Dorsolateral prefrontal cortex (tissue), 118 donors: ENCODE results near the gene ORM2. TPM values are rescaled to one million over a fixed set of nuclear protein-coding genes. Genes with fewer than 3 reads are reported as not detected.

Source experiments
- total RNA-seq, 120 experiments: library from RNA; stranded (reverse); gene quantifications; one replicate each; pipeline versions ENCODE4 v1.2.3 to v1.2.4, GENCODE V29; 2022

Gene ORM2
- total RNA-seq, 120 experiments from 2014 or later: 0.72 TPM; not detected in 119

Other genes with a start within 250 kb of the ORM2 start
- 1 to 10 TPM in 114 of 120 experiments, under 1 TPM in 6; 0.78 to 8.9 (median 3.6) TPM for gene KIF12, start 230.6 kb upstream of the ORM2 start, total RNA-seq
- gene COL27A1, start 174.3 kb upstream of the ORM2 start, total RNA-seq: 10 to 100 TPM in 55 of 120 experiments, 1 to 10 TPM in 65; 2.5 to 32.9 (median 9.7) TPM
- under 1 TPM in 2 of 120 experiments, not detected in 118; 0.64 to 0.72 TPM for gene ORM1, start 6.8 kb upstream of the ORM2 start, total RNA-seq
- 10 to 100 TPM; 11.0 to 34.9 (median 19.3) TPM for gene AKNA, start 58.1 kb downstream of the ORM2 start, total RNA-seq
- gene WHRN, start 175.6 kb downstream of the ORM2 start, total RNA-seq: 100 to 1,000 TPM in 2 of 120 experiments, 10 to 100 TPM in 117, 1 to 10 TPM in 1; 8.2 to 129 (median 33.9) TPM